K562 (cell line): ENCODE data around the gene MYH2. TPM values are rescaled to one million over a fixed set of nuclear protein-coding genes. Genes with fewer than 3 reads are reported as not detected.

ENCODE experiments used
- ATAC-seq: fragments of 200-7000 bp; cut with Tn5 transposase; 3 replicates; pipeline ENCODE4 v1.9.1; 2020; ENCODE audit warnings: moderate library complexity
- BruUV-seq: library from RNA; stranded (reverse); fragments of 400-500 nt; replicated peaks from 2 replicates; lab custom pipeline; 2021; lab: Mats Ljungman, UMichigan
- CTCF ChIA-PET: fragments of 300-600 bp; formaldehyde crosslinking; extraction: SDS; loops from one replicate; lab custom pipeline; 2021; ENCODE audit warnings: low intra/inter-chr PET ratio; lab: Yijun Ruan, JAX
- POLR2A ChIA-PET: fragments of 300-600, 350-650 bp; sonication (Branson Sonifier 250); formaldehyde crosslinking; extraction: SDS; loops from one replicate; lab custom pipeline; 2021; ENCODE audit warnings: antibody characterized with exemption, inconsistent platforms; lab: Yijun Ruan, JAX
- DNase-seq, 4 experiments: peaks; one replicate each; pipeline versions ENCODE4 v3.0.0 to v3.0.0-alpha.2; 2011 to 2018; ENCODE audit warnings: low spot score in 3 of 4, mixed read lengths in 3 of 4; ENCODE audit errors: extremely low read depth in 1 of 4
- FAIRE-seq: peaks from 2 replicates; lab custom pipeline; 2011; peaks lifted over from hg19 to GRCh38; lab: Jason Lieb, UNC
- H2AFZ ChIP-seq: 2 replicates; pipeline ENCODE4 v1.6.0; 2011; ENCODE audit warnings: low read depth, low read length, control low read depth, inconsistent platforms
- H3K27ac ChIP-seq: fragments of 200-600 bp; 3 replicates; pipeline ENCODE4 v1.8.0; 2011; ENCODE audit warnings: low read depth, mild to moderate bottlenecking, control low read depth, inconsistent platforms, low read length, moderate library complexity, mixed read lengths; ENCODE audit errors: extremely low read depth
- H3K27me3 ChIP-seq, 2 experiments: fragments of 300-600 bp in 1 of 2; 2 replicates in 1 of 2; 3 replicates in 1 of 2; pipeline versions ENCODE4 v1.6.0 to v1.8.0; 2011; ENCODE audit warnings: inconsistent platforms in 2 of 2, low read length in 2 of 2, mild to moderate bottlenecking in 1 of 2, mixed read lengths in 1 of 2, moderate library complexity in 1 of 2; ENCODE audit not compliant: control insufficient read depth in 2 of 2, insufficient read depth in 2 of 2
- H3K36me3 ChIP-seq: fragments of 300-600 bp; 3 replicates; pipeline ENCODE4 v1.8.0; 2011; ENCODE audit warnings: mild to moderate bottlenecking, low read length, inconsistent platforms; ENCODE audit not compliant: control insufficient read depth, insufficient read depth
- H3K4me1 ChIP-seq, 2 experiments: fragments of 200-600 bp in 1 of 2; replicated peaks in 1 of 2; 2 replicates in 1 of 2; 3 replicates in 1 of 2; pipeline versions ENCODE4 v1.5.1 to v1.8.0; 2011; ENCODE audit warnings: inconsistent platforms in 2 of 2, low read length in 2 of 2, mild to moderate bottlenecking in 1 of 2, mixed read lengths in 1 of 2, moderate library complexity in 1 of 2; ENCODE audit not compliant: control insufficient read depth in 2 of 2, insufficient read depth in 2 of 2
- H3K4me2 ChIP-seq: 2 replicates; pipeline ENCODE4 v1.6.1; 2011; ENCODE audit warnings: low read length, control low read depth, inconsistent platforms, mixed read lengths; ENCODE audit not compliant: insufficient read depth
- H3K4me3 ChIP-seq: fragments of 200-600 bp; sonication (generic), shearing (Covaris generic); 2 replicates; pipeline ENCODE4 v1.5.1; 2016; ENCODE audit warnings: control low read depth, inconsistent platforms
- H3K79me2 ChIP-seq: fragments of 200-600 bp; 3 replicates; pipeline ENCODE4 v1.8.0; 2011; ENCODE audit warnings: low read length, inconsistent platforms; ENCODE audit not compliant: control insufficient read depth, insufficient read depth
- H3K9ac ChIP-seq, 2 experiments: 2 replicates each; pipeline versions ENCODE4 v1.6.0 to v1.6.1; 2011; ENCODE audit warnings: low read depth in 2 of 2, low read length in 2 of 2, control low read depth in 1 of 2, inconsistent platforms in 1 of 2, mild to moderate bottlenecking in 1 of 2, mixed read lengths in 1 of 2; ENCODE audit not compliant: insufficient read depth in 1 of 2
- H3K9me1 ChIP-seq: one replicate; pipeline ENCODE4 v1.6.0; 2011; ENCODE audit warnings: inconsistent platforms, mild to moderate bottlenecking, low read length, moderate library complexity; ENCODE audit not compliant: control insufficient read depth, insufficient read depth
- H3K9me3 ChIP-seq: replicated peaks from 2 replicates; pipeline ENCODE4 v1.5.1; 2011; ENCODE audit warnings: low read depth, low read length, inconsistent platforms; ENCODE audit not compliant: control insufficient read depth, insufficient read depth
- H4K20me1 ChIP-seq: replicated peaks from 2 replicates; pipeline ENCODE4 v1.6.1; 2011; ENCODE audit warnings: low read length, inconsistent platforms, mixed read lengths; ENCODE audit not compliant: control insufficient read depth, insufficient read depth
- CEBPB ChIP-seq: fragments of 450-650 bp; IDR thresholded peaks from 2 replicates; pipeline ENCODE4 v1.6.1; 2016; ENCODE audit warnings: missing genetic modification characterization, missing compliant biosample characterization
- CEBPG ChIP-seq, 3 experiments: fragments of 200-800 bp in 1 of 3; sonication (Bioruptor generic) in 1 of 3; sonication (generic) in 1 of 3; formaldehyde crosslinking in 1 of 3; IDR thresholded peaks in 2 of 3; conservative IDR thresholded peaks in 1 of 3; 2 replicates each; pipeline versions ENCODE4 v1.6.1 to v1.8.0; 2016 to 2022; ENCODE audit warnings: missing compliant biosample characterization in 2 of 3, missing genetic modification characterization in 2 of 3, mild to moderate bottlenecking in 1 of 3, missing genetic modification reagents in 1 of 3
- EWSR1 ChIP-seq: fragments of 450-650 bp; IDR thresholded peaks from 2 replicates; pipeline ENCODE4 v1.6.1; 2018; ENCODE audit warnings: borderline replicate concordance, mild to moderate bottlenecking, low read depth, moderate library complexity; ENCODE audit not compliant: partially characterized antibody
- JUN ChIP-seq, 2 experiments: sonication (generic) in 1 of 2; formaldehyde crosslinking in 1 of 2; IDR thresholded peaks; 2 replicates each; pipeline versions ENCODE4 v1.6.1 to v1.8.0; 2012 to 2022; ENCODE audit warnings: borderline replicate concordance in 2 of 2, mild to moderate bottlenecking in 2 of 2, improper control_type of control experiment in 1 of 2, low read depth in 1 of 2, low read length in 1 of 2, missing genetic modification reagents in 1 of 2
- KDM5B ChIP-seq: fragments of 200-600 bp; sonication (generic); IDR thresholded peaks from 2 replicates; pipeline ENCODE4 v1.6.1; 2012; ENCODE audit warnings: low read depth, mild to moderate bottlenecking, moderate library complexity, low read length, control low read depth, inconsistent platforms; ENCODE audit not compliant: insufficient replicate concordance
- SMARCA5 ChIP-seq: fragments of 450-650 bp; IDR thresholded peaks from 2 replicates; pipeline ENCODE4 v1.6.1; 2016
- SMARCC2 ChIP-seq: fragments of 450-650 bp; IDR thresholded peaks from 2 replicates; pipeline ENCODE4 v1.6.1; 2017; ENCODE audit warnings: antibody characterized with exemption, moderate library complexity, mild to moderate bottlenecking, low read depth
- ZNF444 ChIP-seq: fragments of 250-450 bp; sonication (Bioruptor Pico); IDR thresholded peaks from 2 replicates; pipeline ENCODE4 v1.4.0; 2020; ENCODE audit warnings: mild to moderate bottlenecking, moderate library complexity
- WGBS: fragments of 100-300 bp; shearing (Covaris generic); methylation state at CpG from one replicate; pipeline ENCODE4 v1.1.6; 2016; ENCODE audit warnings: low coverage, mixed read lengths; ENCODE audit not compliant: insufficient coverage; ENCODE audit errors: missing lambda C conversion rate; 5-methylcytosine and 5-hydroxymethylcytosine counted together
- in situ Hi-C: fragments of 300-500 bp; cut with MboI; formaldehyde crosslinking; loops from 4 replicates; pipeline ENCODE4 v1.15.0; 2018; ENCODE audit warnings: inconsistent platforms, mixed read lengths
- intact Hi-C: fragments of 100-400 bp; cut with micrococcal nuclease; formaldehyde crosslinking; loops from 2 replicates; pipeline ENCODE4 v1.14.2; 2022
- polyA plus RNA-seq, 8 experiments: library from polyadenylated mRNA; depleted of rRNA in 4 of 8; stranded (reverse) in 5 of 8; unstranded in 3 of 8; fragments of >200 nt; fragmentation: Nextera tagmentation in 2 of 8; fragmentation: Illumina TruSeq in 1 of 8; extraction: Ambion mirVana in 2 of 8; extraction: Trizol in 1 of 8; gene quantifications; 2 replicates each; pipeline versions ENCODE4 v1.2.1 to v1.2.3, GENCODE V29; 2011 to 2014; ENCODE audit warnings: inconsistent platforms in 1 of 8, missing spikeins in 1 of 8
- total RNA-seq, 7 experiments: library from RNA; depleted of rRNA in 6 of 7; stranded (reverse); fragments of >200 nt in 6 of 7; fragmentation: Illumina TruSeq in 2 of 7; extraction: Trizol in 2 of 7; gene quantifications; 2 replicates each; pipeline versions ENCODE4 v1.2.1 to v1.2.3, GENCODE V29; 2011 to 2021; ENCODE audit warnings: low replicate concordance in 1 of 7

Gene MYH2
- total and polyA plus RNA-seq, 9 of the 15 experiments (the other 6 are each of a cell fraction or from before 2014, with no cell fraction given) = not detected

DNA sequence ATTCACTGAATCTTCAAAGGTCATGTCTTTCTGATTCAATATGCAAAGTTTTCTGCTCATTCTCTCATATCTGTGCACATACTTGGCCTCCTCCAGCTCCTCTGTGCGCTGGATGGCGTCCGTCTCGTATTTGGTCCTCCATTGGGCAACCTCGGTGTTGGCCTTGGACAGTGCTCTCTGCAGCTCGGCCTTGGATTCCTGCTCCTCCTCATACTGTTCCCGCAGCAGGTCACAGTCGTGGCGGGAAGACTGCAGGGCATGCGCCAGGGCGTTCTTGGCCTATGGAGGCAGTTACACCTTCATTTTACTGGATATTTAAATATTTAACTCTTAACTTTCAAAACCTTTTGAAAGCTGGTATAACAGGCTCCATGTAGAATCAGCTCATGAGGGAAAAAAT, 22.9 kb downstream of the MYH2 start:
- Histone ChIP-seq H3K79me2 (no peaks in the 10 kb centered on the region), H3K9me1 (no peaks in the 10 kb centered on the region), H4K20me1 (no peaks in the 10 kb centered on the region), H3K4me1 (no peaks in the 10 kb centered on the region), H3K9me3 (no peaks in the 10 kb centered on the region), H2AFZ (no peak overlapping the region), H3K27me3 (no peaks in the 10 kb centered on the region), H3K36me3 (no peaks in the 10 kb centered on the region), H3K9ac (no peak overlapping the region), H3K4me2 (no peak overlapping the region), H3K27ac (no peak overlapping the region), H3K4me3 (no peak overlapping the region)
- ATAC-seq (no peak), FAIRE-seq (no peak), DNase-seq (no peak)
- POLR2A ChIA-PET = no interaction called here
- in situ Hi-C loops = no loop called here
- no TSS peak for BruUV-seq
- no peak for TF ChIP-seq JUN (IDR thresholded peaks at IDR 0.05; ENCODE audit: borderline replicate concordance, low read depth, low read length)
- no peak for TF ChIP-seq JUN (CRISPR knock-in tag; IDR thresholded peaks at IDR 0.05; ENCODE audit: borderline replicate concordance)
- TF ChIP-seq EWSR1 = no peak
- no peak for TF ChIP-seq SMARCC2
- no peak for TF ChIP-seq KDM5B
- no peak for TF ChIP-seq SMARCA5
- WGBS = under 1% methylated on average over 11 of the region's 11 CpGs
- intact Hi-C loops = no loop called here
- CTCF ChIA-PET = no interaction called here

DNA sequence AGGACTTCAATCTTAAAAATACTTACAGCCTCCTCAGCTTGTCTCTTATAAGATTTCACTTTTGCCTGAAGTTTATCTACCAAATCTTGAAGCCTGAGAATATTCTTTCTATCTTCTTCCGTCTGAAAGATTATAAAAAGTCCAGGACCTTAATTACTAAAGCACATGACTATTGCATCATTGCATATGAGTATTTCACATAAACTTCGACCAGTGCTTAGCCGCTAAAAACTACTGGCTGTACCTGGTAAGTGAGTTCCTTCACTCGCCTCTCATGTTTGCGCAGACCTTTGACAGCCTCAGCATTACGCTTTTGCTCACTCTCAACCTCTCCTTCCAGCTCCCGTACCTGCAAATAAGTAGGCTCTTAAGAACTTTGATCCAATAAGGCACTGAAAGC, 26.4 kb downstream of the MYH2 start:
- no peaks in the 10 kb centered on the region for H3K9me1 ChIP-seq
- no TSS peak for BruUV-seq
- TF ChIP-seq CEBPB (tag) (0 out of 2 replicates have a peak, but pooled peaks have one; percentile 20), ZNF444 (CRISPR knock-in tag) (no peak), CEBPG (CRISPR knock-in tag; IDR thresholded peaks at IDR 0.05) (no peak), CEBPG (tag; conservative IDR thresholded peaks at IDR 0.05 in 1 of 2, IDR thresholded peaks at IDR 0.05 in 1 of 2) (peak; percentile 18 to 63; a peak in 2 of 4 replicates)
- TF ChIP-seq, all 486 proteins: peak for 2
- Histone ChIP-seq H3K4me3 (no peak overlapping the region), H3K4me2 (no peak overlapping the region), H3K27ac (no peak overlapping the region), H3K79me2 (no peaks in the 10 kb centered on the region), H3K9ac (no peak overlapping the region), H3K27me3 (no peaks in the 10 kb centered on the region), H3K36me3 (no peaks in the 10 kb centered on the region), H3K9me3 (no peaks in the 10 kb centered on the region), H2AFZ (no peak overlapping the region), H4K20me1 (no peaks in the 10 kb centered on the region), H3K4me1 (no peaks in the 10 kb centered on the region)
- ATAC-seq (no peak), DNase-seq (no peak), FAIRE-seq (no peak)
- POLR2A ChIA-PET = interaction anchor here (1.3 kb wide), 1 partner anchor 11 kb away, joined by 4 read pairs; no protein-coding TSS in a partner anchor
- WGBS = 2% methylated on average over 6 of the region's 7 CpGs
- in situ Hi-C loops (no loop called here), intact Hi-C loops (no loop called here)
- CTCF ChIA-PET = no interaction called here
